Measurements from ENCODE around the gene ACTG1.

GRCh38 chr17:81556175-81556691 lies 43.6 kb upstream of the ACTG1 start:
- TF ChIP-seq CTCF (conservative IDR thresholded peaks at IDR 0.05 in 1 of 2, IDR thresholded peaks at IDR 0.05 in 1 of 2; ENCODE audit: extremely low read depth in 1 of 2, insufficient read depth in 1 of 2, low read depth in 1 of 2, low read length in 2 of 2) (no peak), EZH2 (IDR thresholded peaks at IDR 0.05; ENCODE audit: borderline replicate concordance, low read length) (no peak)
